Central memory CD4-positive, alpha-beta T cell (primary cell): Measurements from ENCODE around the gene GFOD1.

Experiments used
- DNase-seq: peaks from one replicate; pipeline ENCODE4 v3.0.0; 2022

The GFOD1 gene

DNA sequence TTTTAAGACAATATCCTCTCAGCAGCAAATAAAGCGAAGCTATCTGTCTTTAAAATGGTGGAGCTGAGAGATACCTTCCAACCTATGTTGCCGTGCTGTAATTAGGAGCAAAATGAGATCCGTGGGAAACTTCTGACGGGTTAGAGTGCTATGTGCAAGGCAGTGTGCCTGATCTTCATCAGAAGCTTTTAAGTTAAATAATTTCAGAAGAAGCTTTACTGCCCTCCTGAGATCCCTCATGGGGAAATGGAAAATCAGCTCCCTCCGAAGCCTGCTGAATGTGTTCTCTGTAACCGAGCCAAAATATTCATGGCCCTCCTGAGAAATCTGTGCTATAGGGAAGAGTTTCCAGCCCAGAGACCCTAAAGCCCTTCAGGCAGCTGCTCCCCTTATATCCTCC is 115.3 kb downstream of the GFOD1 start:
- no peak for DNase-seq

DNA sequence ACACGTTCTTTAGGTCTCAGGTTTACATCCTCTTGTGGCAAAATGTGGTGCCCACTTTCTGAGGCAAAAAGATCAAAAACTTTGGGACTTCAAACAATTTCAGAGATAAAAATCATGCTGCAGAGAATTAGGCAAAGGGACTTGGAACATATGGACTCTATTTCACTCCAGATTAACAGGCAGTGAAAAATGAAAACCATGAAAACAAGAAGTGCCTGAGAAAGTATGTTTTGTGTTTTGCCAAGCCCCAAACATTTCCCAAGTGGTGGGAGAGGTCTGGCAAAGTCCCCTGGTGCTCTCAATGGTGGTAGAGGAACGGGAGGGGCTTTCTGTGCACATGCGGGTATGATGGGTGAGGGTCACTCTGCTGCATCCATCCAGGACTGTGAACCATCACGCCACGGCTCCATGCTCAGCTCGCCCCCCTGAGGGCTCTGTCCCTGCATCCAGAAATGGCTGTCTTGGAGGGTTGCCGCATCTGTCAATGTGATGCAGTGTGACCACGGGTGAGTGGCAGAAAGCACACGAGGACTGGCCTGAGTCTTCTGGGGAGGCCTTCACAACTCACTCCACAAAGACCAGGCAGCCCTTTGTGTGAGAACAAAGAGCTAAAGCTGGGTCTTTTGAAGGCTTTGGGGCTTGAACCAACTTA is 115.9 kb downstream of the GFOD1 start:
- no peak for DNase-seq

DNA sequence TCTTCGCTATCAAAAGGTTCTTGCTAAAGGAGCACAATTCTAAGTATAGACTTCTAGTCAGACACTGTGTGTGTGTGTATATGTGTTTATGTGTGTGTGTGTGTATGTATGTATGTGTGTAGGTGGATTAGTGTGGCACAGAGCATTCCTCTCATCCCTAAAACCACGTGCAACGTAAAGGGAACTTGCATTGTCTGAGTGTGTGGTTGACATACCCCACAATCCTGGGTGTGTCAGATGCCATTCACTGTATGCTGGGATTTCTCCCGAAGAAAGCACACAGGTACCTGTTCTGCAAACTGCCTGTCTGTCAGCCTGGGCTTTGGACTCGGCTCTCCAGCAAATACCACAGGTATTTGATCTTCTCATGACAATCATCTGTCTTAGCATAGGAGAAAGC is 116.8 kb downstream of the GFOD1 start:
- no peak for DNase-seq

DNA sequence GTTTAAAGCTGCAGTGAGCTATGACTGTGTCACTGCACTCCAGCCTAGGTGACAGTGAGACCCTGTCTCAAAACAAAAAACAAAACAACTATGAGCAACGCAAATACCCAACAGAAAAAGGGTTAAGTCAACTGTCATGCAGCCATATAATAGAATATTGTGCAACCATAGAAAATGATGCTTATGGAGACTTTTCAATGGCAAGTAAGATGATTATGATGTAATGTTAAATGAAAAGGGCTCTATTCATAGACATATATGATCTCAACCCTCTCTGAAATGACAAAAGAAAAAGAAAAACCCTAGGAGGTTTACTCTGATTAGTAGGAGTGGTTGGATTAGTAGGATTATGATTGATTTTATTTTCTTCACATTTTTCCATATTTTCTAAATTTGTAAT is 117.8 kb downstream of the GFOD1 start:
- no peak for DNase-seq

DNA sequence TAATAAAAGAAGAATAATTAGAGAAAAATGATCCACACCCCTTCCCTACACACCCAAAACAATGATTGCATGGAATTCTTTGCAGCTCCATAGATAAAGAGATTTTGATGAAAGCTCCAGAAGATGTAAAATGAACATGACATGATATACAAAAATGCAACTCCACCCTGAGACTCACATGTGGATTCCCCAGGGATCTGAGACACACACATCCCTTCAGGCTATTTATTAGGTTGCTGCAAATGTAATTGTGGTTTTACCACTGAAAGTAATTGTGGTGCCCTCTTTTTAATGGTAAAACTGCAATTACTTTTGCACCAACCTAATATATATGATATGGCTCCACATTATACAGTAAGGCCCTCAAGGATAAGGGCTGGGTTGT is 118.7 kb downstream of the GFOD1 start:
- DNase-seq, result no peak

DNA sequence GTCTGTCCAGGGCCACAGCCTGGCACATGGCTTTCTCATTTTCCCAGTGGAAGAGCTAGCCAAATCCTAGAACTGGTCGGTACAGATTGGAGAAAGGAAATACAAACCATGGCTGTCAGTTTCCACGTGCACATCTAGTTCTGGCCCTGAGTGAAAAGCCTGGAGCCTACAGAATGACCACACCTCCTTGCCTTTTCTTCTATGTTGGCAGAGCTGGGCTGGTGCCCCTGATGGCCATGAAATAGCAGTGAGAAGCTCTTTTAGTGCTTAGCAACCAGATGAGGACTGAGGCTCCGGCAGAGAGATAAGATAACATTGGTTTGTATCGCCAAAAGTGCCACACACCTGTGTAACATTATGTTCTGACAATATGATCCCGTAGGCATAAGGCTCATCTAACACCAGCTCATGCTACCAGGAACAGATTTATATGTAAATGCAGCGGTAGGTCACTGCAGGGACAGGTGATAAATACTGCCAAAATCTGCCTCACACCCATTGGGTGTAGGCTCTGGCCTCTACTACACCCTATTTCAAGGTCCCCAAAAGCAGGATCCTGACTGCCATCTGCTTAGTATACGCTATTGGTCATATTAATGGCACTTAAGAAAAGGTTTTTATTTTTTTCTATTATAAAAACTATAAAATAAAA is 119.2 kb downstream of the GFOD1 start:
- DNase-seq, result no peak

DNA sequence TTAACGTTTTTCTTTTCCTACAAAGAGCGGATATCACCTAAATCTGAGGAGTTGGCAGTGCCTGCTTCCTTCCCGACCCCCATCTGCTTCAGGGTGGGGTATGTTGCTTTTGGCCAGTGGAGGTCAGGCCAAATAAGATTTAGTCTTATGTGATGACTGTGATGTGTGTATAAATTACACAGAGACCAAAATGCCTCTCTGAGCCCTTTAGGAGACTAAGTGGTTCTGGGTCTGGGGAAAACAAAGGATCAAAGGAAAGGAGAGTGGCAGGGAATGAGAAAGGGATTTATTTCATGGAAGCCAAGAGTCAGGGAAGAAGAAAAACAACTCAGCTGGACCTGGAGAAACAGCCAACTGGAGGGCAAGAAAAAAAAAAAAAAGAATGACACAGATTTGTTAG is 120.0 kb downstream of the GFOD1 start:
- no peak for DNase-seq

DNA sequence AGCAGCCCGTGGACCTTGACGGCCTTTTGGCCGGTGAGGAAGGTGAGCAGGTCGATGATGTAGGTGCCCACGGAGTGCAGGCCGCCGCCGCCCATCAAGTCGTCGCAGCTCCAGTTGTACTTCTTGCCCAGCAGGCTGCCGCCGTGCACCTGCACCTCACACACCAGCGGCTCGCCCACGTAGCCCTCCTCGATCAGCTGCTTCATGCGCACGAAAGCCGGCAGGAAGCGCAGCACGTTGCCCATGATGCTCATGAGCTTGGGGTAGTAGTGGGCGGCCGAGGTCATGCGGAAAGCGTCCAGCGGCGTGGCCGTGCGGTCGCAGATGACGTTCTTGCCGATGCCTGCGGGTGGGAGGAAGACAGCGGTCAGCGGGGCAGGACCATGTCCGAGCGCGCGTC is 122.1 kb downstream of the GFOD1 start:
- DNase-seq, result no peak

DNA sequence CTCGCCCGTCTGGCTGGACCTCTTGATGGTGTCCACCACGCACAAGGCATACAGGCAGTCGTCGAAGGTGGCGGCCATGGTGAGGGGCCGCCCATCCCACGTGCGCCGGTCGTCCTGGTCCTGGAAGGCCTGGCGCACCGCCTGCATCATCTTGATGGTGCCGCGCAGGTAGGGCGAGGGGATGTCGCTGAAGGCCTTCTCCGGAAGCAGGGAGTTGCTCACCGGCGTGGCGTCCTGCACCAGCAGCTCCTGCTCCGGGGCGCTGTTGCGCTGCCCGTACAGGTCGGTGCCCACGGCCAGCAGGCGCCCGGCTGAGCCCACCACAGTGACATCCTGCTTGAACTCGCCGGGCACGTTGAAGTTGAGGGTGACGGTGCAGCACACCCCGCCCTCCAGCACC is 122.6 kb downstream of the GFOD1 start:
- DNase-seq, result no peak

DNA sequence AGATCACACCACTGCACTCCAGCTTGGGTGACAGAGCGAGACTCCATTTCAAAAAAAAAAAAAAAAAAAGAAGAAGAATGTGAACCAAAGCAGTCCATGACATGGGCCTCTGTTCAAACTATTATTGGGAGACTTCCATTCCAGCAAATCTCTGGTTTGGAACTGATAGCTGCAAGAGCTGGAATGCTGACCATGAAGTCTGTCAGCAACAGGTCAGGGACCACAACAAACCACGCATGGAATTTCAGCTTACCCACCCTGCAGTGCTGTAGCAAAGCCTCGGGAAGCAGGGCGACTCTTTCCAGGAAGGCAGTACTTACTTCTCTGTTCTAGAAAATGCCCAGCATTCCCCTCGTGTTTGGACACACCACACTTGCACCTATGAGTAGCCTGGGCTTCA is 125.0 kb downstream of the GFOD1 start:
- no peak for DNase-seq

DNA sequence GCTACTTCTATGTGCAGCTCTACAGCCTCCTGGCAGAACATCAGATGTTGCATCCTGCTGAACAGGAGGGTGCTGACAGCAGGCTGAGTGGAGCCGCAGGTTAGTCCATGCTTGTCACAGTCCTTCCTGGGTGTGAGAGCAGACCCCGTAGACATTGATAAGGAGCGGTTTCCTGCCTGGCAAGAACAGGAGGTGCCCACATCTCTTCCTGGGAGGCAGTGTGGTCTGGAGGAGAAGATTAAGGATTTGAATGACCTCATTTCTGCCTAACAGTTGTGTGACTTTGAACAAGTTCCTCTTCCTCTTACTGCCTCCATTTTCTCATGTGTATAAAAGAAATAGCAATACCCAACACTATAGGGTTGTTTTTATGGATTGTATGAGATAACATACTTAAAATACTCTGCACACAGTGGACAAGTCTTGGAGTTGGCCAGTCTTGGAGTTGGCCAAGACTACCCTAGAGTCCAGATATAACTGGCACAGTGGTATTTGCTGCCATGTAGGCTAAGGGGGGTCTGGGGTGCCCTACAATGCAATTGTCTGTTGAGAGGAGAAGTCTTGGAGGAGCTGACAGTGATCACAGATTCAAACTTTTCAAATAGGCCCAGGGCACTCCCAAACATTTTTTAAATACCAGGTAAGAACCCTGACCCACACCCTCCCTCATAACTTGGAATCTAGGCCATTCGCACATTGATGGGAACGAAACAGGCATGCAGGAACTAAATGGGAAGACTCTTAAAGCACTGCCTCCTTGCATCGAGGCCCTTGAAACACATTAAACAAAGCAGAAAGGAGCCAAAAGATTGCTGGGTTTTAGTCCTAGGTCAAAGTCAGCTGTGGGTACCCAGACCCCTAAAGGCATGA is 126.5 kb downstream of the GFOD1 start:
- DNase-seq, result no peak

DNA sequence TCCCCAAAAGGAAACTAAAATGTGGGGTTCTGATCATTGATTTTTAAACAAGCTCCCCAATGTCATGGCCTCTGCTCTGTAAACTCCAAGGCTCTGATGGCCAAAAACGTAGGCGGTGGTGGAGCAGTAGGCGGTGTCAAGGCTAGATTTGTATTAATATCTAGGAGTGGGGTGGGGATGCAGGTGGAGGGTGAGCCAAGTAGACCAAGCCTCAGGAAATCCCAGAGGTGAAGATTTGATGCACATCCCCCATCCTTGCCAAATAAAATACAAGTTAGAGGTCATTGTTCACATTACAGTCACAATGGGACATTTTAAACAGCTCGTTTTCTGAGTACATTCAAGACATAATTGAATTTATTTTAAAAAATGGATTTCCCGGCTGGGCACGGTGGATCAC is 128.1 kb downstream of the GFOD1 start:
- no peak for DNase-seq

DNA sequence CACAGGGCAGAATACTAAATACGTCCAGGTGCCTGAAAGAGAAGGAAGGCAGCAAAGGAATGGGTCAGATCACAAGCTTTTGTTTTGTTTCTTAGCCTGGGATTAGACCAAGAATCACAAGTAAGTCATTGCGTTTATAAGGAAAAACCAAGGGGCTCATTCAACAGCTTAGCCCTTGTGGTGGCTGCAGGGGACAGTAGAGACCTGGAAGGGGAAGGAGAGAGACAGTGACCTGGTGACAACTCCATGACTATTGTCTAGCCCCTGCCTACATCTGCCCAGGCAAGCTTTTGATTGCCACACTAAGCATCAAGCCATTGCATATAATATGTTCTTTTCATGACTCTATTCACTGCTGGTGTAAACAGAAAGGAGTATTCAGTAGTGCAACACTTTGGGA is 128.9 kb downstream of the GFOD1 start:
- no peak for DNase-seq

DNA sequence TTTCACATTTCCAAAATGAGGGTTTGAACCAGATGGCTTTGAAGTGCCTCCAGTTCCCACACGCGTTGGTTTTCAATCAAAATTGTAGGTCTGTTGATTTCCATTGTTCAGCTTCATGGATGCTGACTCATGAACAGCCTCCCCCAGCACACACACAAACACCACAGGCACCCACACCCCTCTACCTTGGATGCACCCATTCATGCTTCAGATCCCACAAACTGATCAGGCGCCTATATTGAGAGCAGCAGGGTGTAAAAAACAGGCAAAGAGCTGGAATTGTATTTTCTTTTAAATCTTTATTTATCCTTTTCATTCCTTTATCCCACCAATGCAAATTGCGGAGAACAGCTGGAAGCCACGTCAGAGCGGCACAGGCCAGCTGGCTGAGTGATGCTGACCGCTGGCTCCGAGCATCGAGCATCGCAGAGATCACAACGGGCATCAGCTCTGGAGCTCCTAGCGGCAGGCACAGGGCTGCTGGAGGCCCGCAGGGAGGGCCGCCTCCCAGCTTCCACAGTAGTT is 129.8 kb downstream of the GFOD1 start:
- DNase-seq, result no peak

DNA sequence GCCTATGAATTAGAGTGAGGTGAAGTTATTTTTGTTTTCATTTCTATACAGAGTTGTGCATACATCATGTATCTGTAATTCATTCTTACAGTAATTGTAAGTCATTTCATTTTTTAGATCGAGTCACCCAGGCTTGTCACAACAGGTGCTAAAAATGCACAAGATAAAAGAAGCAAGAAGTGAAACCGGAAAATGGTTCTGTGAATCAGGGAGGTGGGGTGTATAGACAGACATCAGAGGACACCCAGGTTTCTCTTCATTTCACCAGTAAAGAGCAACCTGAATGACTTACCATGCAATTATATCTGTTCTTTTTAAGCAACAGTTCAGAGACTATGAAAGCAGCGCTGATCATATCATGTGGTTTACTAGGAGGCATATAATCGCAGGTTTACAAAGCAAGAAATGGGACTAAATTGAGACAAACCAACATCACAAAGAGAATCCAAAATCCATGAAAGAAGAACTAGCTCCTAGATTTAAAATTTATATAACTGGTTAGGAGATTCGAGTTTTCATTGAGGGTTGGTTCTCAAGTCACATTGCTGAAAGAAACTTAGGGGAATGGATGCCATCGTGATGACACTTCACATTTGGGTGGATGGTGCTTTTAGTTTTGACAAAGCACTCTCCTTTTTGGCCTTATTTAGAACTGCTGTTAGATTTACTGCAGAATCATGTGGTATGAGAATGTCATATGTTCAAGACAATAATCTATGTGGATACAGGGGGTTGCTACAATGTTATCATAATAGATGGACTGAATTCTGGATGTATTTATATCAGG is 131.2 kb downstream of the GFOD1 start:
- peak; percentile 47 for DNase-seq

DNA sequence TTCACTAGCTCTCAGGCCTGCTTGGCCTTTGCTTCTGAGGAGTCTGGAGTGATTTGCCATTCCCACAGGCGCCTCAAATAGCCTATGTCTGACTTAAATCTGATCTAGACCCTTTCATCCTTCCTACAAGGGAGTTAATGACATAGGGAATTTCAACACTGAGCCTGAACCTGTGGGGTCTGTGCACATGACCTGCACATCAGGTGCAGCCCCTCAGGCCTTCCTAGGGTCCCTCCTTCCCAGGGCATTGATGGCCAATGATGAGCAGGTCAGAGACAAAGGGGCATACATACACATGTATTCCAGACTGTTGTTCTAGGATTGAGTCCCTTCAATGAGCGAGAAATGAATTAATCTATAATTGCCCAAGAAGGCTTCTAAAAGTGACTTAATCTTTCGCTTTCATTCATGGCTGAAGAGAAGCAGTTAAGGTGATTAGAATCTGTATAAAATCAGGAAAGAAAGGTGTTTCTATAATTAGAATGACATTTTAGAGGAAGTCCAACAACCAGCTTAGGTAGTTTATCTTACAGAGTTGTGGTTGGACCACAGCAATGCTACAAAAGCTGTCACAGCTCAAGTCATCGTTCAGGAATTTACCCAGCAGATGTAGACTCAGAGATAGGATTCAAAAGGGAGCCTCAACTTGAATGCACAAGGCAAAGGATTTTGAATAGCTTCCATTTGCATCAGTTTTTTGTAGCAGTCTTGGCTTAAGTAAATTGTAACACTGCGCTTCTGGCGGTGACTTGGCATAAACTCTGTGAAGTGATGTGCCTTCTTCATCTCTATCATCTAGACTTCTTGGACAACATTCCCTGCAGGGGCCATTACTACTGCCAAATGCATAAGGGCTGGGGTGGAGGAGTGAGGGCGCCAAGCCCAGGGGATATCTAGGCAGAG is 132.1 kb downstream of the GFOD1 start:
- DNase-seq, result peak; percentile 36

DNA sequence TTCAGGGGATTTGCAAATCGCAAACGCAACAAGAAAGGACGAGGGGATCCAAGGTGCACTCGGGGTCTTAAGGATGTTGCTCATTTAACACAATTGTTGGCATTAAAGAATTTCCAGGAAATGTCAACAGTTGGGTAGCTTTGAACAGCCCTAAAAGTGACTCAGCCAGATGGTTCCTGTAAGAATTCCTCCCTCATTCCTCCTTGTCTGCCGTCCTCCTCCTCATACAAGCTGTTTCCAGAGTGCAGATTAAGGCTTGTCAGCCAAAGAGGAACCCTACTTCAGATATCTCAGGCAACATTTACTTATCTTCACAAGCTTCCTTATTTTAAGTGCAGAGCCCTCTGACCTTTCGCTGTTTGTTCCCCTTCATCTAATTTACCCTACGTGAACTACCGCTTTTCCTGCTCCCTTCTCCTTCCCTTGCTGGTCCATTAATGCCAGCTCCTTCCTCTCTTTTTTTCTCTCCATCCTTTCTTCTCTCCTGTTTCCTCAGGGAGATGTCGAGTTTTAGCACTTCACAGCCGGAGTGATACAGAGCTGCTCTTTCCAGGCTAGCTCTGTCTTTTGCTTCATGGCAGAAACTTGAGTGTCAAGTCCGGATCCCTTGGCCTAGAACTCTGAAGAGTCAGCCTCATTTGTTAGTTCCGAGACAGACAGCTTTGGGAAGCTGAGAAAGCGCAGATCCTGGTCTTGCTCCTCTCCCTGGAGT is 132.9 kb downstream of the GFOD1 start:
- no peak for DNase-seq

DNA sequence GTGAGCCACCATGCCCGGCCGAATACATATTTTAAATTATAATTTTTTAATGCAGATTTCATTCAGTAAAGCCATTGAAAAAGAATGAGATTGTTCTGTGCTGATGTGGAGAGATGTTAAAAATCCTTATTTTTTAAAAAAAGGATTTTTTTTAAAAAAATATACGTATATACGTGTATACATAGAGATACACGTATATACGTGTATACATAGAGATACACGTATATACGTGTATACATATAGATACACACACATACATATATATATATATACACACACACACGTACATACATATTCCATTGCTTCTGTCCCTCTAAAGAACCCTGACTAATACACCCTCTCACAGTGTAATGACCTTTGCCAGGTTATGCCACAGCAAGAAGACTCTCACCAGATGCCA is 135.2 kb downstream of the GFOD1 start:
- no peak for DNase-seq

DNA sequence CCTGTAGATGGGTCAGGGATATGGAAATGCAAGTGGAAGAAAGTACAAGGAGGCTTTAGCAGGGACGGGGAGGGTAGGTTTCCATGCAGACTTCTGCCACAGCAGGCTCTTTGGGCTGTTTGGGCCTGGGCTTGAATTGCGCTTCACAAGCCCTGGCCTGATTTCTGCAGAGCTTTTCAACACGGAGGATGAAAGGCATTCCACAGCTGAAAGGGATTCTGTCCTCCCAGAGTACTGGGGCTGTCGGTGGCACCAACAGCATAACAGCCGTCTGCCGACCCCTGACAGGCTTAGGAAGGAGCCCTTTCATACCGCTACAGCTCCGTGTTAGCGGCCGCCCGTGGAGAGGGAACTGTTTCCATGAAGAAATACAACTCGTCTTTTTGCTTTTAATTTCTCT is 136.1 kb downstream of the GFOD1 start:
- no peak for DNase-seq

DNA sequence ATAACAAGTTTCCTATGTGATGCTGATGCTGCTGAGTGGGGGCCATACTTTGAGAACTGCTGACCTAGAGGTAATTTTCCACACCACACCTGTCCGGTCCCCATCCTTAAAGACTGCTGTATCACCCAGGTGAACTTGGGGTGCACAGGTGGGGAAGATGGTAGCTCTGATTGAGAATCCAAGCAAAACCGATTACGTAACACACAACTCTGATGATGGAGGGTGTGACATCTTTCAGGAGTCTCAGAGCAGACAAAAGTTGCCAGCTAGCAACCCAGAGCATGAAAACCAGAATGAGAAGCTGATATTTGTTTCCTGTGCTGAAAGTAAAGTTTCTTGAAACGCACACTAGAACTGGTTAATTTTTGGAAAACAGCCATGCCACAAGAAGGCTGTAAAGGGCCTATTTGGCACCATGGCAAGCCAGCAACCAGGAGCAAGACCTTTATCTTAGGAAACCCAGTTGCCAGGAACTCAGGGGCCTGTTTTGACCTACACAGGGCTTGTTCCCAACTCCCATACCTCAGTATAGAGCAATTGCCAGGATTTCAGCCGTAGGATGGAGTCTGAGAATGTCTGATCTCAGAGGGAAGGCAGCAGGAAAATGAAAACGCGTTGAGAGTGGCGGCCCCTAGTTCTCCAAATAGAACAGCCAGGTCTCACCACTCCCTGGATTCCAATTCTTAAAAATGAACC is 137.4 kb downstream of the GFOD1 start:
- DNase-seq, result no peak
